Measurements from ENCODE around the gene CATSPERD.
A peak's percentile ranks its signal among the peaks of the same experiment; 100 is the strongest.

CATSPERD gene

DNA sequence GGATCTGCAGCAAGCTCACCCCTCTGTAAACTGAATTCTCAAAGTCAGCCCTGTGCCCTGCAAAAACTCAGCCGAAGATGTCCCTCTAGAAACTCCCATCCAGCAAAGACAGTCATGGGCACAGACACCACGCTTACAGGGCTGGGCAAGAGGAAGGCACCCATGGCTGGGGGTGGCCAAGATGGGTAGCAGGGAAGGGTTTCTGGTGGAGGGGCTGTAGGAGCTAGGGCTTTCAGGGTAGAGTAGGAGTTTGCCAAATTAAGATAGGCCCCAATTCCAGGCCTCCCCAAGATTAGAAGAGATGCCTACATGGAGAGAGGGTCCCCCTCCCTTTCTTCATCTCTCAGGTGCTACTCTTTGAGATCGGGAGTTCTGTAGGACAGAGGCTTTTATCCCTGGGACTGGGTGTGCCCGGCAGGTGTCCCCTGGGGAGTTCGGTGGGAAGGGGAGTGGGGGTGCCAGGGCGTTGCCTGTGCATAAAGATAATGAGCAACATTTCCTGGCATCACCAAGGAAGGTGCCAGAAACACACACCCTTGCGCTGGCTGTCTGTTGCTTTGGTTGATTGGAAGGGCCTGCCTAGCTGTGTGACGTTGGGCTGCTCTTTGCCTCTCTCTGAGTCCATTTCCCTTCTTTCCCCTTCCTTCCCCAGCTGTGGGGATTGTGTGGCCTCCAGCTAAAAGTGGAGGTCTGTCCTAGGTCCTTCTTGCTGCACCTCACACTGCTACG, 93.8 kb downstream of the CATSPERD start:
- Mint-ChIP-seq H3K4me3 (no peak overlapping the region), H3K4me1 (no peaks in the 10 kb centered on the region), H3K27me3 (no peaks in the 10 kb centered on the region), H3K9me3 (no peaks in the 10 kb centered on the region), H3K27ac (no peak overlapping the region), H3K36me3 (no peaks in the 10 kb centered on the region)

DNA sequence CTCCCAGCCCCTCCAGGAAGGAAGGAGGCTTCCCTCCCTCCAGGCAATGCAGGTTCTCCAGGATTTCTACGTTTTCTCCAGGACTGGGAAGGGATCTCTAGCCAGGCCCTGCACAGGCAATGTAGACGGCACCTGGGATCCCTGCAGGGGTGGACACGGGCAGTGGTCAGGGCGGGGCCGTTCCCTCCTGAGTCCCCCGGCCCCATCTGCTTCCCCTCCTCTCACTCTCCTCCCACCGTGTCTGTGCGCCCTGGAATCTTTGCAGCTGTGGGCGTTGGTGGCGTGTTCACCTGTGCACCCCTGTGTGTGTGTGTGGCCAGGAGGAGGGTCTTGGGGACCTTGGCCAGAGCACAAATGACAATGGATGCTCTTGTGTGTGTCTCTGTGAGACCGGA, 94.4 kb downstream of the CATSPERD start:
- Mint-ChIP-seq H3K36me3 (no peaks in the 10 kb centered on the region), H3K4me3 (no peak overlapping the region), H3K27ac (no peak overlapping the region)

GRCh38 chr19:5817218-5817617, 96.8 kb downstream of the CATSPERD start:
- no peak overlapping the region for H3K27ac Mint-ChIP-seq
- no peak overlapping the region for H3K4me3 Mint-ChIP-seq
- no peaks in the 10 kb centered on the region for H3K9me3 Mint-ChIP-seq
- no peaks in the 10 kb centered on the region for H3K36me3 Mint-ChIP-seq
- H3K27me3 Mint-ChIP-seq, result no peaks in the 10 kb centered on the region
- no peaks in the 10 kb centered on the region for H3K4me1 Mint-ChIP-seq

More for the DNA sequence above, 94.4 kb downstream of the CATSPERD start:
- Mint-ChIP-seq H3K4me1 (no peaks in the 10 kb centered on the region), H3K27me3 (no peaks in the 10 kb centered on the region), H3K9me3 (no peaks in the 10 kb centered on the region)

- H3K27me3 Mint-ChIP-seq, result no peaks in the 10 kb centered on the region
- no peak overlapping the region for H3K4me3 Mint-ChIP-seq
- no peaks in the 10 kb centered on the region for H3K9me3 Mint-ChIP-seq
Observed at GRCh38 chr19:5818594-5818993, 98.2 kb downstream of the CATSPERD start.

GRCh38 chr19:5820785-5821184, 100.3 kb downstream of the CATSPERD start:
- Mint-ChIP-seq H3K9me3 (no peaks in the 10 kb centered on the region), H3K4me1 (no peaks in the 10 kb centered on the region), H3K27ac (peak overlapping the region; percentile 84), H3K4me3 (no peak overlapping the region), H3K36me3 (no peaks in the 10 kb centered on the region), H3K27me3 (no peaks in the 10 kb centered on the region)

More at GRCh38 chr19:5818594-5818993, 98.2 kb downstream of the CATSPERD start:
- Mint-ChIP-seq H3K4me1 (no peaks in the 10 kb centered on the region), H3K27ac (no peak overlapping the region), H3K36me3 (no peaks in the 10 kb centered on the region)

DNA sequence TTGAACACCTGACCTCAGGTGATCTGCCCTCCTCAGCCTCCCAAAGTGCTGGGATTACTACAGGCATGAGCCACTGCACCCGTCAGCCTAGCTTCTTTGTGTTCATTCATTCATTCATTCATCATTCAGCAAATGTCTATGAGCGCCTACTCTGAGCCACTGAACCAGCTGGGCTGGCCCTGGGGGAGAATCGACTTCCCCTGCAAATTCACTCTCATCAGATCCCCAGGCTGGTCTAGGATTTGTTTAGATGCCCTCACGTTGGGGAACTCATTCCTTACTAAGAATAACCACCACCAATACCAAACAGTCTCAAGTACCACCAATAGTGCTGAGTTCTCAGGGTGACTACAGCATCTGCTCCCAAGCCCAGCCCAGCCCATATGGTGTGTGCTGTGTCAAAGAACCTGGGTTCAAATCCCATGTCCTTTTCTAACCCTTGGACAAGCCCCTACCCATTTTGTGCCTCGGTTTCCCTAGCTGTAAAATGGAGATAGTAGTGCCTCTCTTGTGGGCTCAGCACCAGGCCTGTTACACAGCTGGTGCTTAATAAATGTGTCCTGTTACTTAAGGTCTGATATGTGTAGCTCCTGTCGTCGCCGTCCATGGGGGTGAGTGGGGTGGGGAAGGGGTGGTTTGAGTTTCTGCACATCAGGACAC, 101.2 kb downstream of the CATSPERD start:
- Mint-ChIP-seq H3K9me3 (no peaks in the 10 kb centered on the region), H3K4me1 (no peaks in the 10 kb centered on the region), H3K27me3 (no peaks in the 10 kb centered on the region), H3K36me3 (no peaks in the 10 kb centered on the region), H3K4me3 (no peak overlapping the region), H3K27ac (no peak overlapping the region)

GRCh38 chr19:5822181-5822844, 101.9 kb downstream of the CATSPERD start:
- no peaks in the 10 kb centered on the region for H3K36me3 Mint-ChIP-seq
- H3K27me3 Mint-ChIP-seq, result no peaks in the 10 kb centered on the region
- no peak overlapping the region for H3K4me3 Mint-ChIP-seq
- H3K4me1 Mint-ChIP-seq, result peaks cover 5% of the 10 kb centered on the region
- H3K27ac Mint-ChIP-seq, result no peak overlapping the region
- no peaks in the 10 kb centered on the region for H3K9me3 Mint-ChIP-seq

- Mint-ChIP-seq H3K9me3 (no peaks in the 10 kb centered on the region), H3K36me3 (no peaks in the 10 kb centered on the region), H3K27me3 (no peaks in the 10 kb centered on the region), H3K4me1 (peaks cover 8% of the 10 kb centered on the region), H3K27ac (no peak overlapping the region), H3K4me3 (no peak overlapping the region)
Observed at GRCh38 chr19:5823579-5824281, 103.3 kb downstream of the CATSPERD start.

DNA sequence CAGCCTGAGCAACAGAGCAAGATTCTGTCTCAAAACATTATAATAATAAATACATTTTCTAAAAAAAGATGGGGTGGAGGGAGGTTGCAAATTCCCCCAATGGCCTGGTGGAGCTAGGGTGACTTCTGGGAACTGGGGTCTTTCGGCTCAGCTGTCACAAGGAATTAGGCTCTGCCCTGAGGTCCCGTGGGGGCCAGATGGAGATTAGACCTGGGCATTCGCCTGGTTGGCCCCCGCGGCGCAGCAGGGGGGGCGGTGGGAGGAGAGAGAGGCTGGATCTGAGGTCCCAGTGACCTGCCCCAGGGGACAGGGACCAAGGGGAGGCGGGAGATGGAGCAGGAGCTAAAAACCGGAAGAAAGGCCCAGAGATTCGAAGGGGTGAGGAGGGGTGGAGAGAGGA, 104.3 kb downstream of the CATSPERD start:
- Mint-ChIP-seq H3K4me3 (no peak overlapping the region), H3K27me3 (no peaks in the 10 kb centered on the region), H3K36me3 (no peaks in the 10 kb centered on the region), H3K27ac (no peak overlapping the region), H3K9me3 (no peaks in the 10 kb centered on the region), H3K4me1 (peaks cover 8% of the 10 kb centered on the region)

DNA sequence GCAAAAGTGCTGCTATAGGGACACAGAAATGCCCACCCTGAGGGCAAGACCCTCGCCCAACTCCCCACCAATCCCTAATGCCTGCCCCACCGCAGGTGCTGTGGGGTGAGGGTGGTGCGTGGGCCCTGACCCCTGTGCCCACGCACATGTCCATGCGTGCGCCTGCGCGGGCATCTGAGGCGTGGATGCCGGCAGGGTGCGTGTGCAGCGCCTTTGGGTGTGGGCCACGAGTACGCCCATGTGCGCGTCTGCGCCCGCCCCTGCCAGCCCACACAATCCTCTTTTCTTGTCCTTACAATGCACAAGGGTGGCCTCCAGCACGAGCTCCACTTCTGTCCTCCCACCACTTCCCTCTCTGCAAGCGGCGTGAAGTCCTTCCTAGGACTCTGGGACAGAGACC, 104.7 kb downstream of the CATSPERD start:
- H3K27ac Mint-ChIP-seq, result no peak overlapping the region
- H3K27me3 Mint-ChIP-seq, result no peaks in the 10 kb centered on the region
- H3K4me1 Mint-ChIP-seq, result peaks cover 8% of the 10 kb centered on the region
- H3K4me3 Mint-ChIP-seq, result no peak overlapping the region
- H3K36me3 Mint-ChIP-seq, result no peaks in the 10 kb centered on the region
- H3K9me3 Mint-ChIP-seq, result no peaks in the 10 kb centered on the region

GRCh38 chr19:5826531-5827341, 106.3 kb downstream of the CATSPERD start:
- H3K9me3 Mint-ChIP-seq, result no peaks in the 10 kb centered on the region
- peak overlapping the region; percentile 87 for H3K27ac Mint-ChIP-seq
- H3K27me3 Mint-ChIP-seq, result no peaks in the 10 kb centered on the region
- peak overlapping the region; percentile 80 for H3K4me3 Mint-ChIP-seq
- no peaks in the 10 kb centered on the region for H3K36me3 Mint-ChIP-seq
- H3K4me1 Mint-ChIP-seq, result peaks cover 8% of the 10 kb centered on the region

DNA sequence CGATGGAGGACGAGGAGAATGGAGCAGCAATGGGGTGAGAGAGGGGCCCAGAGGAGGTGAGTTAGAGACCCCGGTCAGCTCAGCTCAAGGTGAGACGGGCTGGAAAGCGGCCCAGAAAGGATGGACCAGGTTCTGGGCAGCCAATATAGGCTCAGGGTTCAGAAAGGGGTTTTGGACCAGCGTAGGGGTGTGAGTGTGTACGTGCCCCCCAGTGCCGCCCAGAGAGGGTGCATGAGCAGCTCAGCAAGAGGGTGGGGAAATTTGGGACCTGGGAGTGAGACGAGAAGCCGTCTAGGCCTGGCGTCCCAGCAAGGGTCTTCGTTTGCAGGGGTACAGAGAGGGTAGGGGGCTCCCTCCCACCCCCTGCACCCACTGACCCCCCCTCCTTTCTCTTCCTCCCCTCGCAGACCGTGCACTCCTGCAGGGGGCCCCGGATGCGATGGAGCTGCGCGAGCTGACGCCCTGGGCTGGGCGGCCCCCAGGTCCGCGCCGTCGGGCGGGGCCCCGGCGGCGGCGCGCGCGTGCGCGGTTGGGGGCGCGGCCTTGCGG, 107.0 kb downstream of the CATSPERD start:
- Mint-ChIP-seq H3K27ac (peak overlapping the region; percentile 87), H3K9me3 (no peaks in the 10 kb centered on the region), H3K36me3 (no peaks in the 10 kb centered on the region), H3K4me1 (peaks cover 8% of the 10 kb centered on the region), H3K4me3 (peak overlapping the region; percentile 80), H3K27me3 (no peaks in the 10 kb centered on the region)

- Mint-ChIP-seq H3K4me1 (peaks cover 8% of the 10 kb centered on the region), H3K4me3 (peak overlapping the region; percentile 98), H3K27ac (peak overlapping the region; percentile 99), H3K27me3 (no peaks in the 10 kb centered on the region), H3K36me3 (no peaks in the 10 kb centered on the region), H3K9me3 (no peaks in the 10 kb centered on the region)
Observed at GRCh38 chr19:5827891-5828660, 107.6 kb downstream of the CATSPERD start.
